ENCODE measurements around the gene FRY.

The FRY gene

GRCh38 chr13:32087955-32088747 lies 56.6 kb downstream of the FRY start:
- DNase-seq, result no peak

- no peak for DNase-seq
Measured at GRCh38 chr13:32092496-32092895, 60.9 kb downstream of the FRY start.

- no peak for DNase-seq
Measured at GRCh38 chr13:32093006-32093405, 61.4 kb downstream of the FRY start.

- DNase-seq, result no peak
Measured at GRCh38 chr13:32098272-32098671, 66.7 kb downstream of the FRY start.

GRCh38 chr13:32105653-32106313 lies 74.2 kb downstream of the FRY start:
- no peak for DNase-seq

DNA sequence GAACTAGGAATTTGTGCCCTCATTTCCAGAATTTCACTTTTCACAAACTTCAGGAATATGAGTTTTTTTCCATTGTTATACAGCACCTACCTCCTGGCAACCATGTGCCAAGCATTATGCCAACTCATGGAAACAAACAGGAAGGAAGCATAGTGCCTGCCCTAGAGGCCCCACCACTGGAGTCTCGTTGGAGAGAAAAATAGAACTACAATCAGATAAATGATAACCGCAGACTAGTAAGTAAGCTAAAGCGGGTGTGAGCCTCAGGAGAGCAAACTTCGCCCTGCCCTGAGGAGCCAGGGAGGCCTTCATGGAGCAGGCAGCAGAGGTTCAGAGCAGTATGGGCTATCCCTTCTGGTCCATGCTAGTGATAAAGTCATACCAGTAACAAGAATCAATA lies 75.9 kb downstream of the FRY start:
- DNase-seq, result no peak

DNA sequence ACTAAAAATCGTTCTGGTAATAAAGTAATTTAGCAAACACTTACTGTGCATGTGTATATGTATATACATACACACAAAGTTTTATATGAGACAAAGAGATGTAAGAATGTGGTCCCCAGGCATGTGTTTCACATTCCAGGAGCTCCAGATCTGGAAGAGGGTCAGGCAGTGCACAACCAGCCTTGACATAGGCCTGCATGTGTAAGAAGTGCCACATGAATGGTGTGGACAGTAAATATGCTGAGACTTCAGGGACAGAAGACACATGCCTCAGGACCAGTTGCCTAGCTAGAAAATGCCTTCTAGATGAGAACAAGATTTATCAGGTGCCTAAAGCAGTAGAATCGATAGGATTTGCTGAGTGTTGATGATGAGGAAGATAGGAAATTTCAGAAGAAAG lies 76.4 kb downstream of the FRY start:
- no peak for DNase-seq

GRCh38 chr13:32113532-32113931 lies 82.0 kb downstream of the FRY start:
- DNase-seq, result no peak

- DNase-seq, result no peak
Measured at GRCh38 chr13:32114284-32114950, 82.8 kb downstream of the FRY start.

- DNase-seq, result no peak
Measured at GRCh38 chr13:32115066-32115465, 83.5 kb downstream of the FRY start.

DNA sequence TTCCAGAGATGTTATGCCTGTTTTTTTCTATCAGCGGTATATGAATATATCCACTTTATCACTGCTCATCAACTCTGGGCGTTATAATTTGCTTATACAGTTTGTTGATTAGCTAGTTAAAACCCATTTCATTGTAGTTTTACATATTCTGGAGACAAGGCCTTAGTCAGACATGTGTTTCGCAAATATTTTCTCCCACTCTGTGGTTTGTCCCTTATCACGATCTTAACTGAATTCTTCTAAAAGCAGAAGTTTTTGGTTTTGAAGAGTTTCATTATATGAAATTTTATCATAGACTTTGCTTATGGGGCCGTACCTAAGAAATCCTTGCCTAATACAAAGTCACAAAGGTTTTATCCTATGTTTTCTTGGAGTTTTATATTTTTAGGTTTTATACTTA lies 84.6 kb downstream of the FRY start:
- no peak for DNase-seq

DNA sequence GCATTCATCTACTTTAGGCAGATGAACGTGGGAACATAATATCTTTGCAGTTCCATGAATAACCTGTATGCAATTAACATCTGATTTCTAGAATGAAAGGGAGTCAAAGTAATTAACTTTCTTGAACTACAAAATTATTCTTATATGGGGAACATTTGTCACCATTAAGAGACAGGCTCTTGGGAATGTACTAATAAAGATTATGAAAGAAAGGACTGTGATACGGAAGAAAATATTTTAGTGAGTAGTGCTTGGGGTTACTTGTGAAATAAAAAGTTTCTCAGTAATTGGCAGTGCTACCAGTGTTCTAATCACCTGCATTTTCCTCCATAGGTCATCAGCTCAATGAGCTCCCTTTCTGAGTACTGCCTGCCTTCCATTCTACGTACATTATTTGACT lies 85.4 kb downstream of the FRY start:
- DNase-seq, result no peak

DNA sequence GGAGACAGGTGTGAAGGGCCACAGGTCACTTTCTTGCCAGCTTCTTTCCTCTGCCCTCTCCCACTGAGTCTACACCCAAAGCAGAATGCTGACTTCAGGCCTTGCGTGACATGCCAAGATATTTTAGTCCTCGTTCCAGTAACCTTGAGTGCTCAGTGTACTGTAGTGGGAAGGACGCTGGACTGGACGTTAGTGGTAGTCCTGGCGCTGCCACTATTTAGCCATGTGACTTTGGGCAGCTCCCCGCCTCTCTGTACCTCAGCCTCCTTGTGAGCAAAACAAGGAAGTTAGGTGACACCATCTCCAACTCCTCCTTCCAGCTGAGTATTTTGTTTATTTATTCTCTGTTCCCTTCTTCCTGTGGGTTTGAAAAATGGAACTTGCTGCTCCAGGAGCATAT lies 86.1 kb downstream of the FRY start:
- DNase-seq, result no peak

DNA sequence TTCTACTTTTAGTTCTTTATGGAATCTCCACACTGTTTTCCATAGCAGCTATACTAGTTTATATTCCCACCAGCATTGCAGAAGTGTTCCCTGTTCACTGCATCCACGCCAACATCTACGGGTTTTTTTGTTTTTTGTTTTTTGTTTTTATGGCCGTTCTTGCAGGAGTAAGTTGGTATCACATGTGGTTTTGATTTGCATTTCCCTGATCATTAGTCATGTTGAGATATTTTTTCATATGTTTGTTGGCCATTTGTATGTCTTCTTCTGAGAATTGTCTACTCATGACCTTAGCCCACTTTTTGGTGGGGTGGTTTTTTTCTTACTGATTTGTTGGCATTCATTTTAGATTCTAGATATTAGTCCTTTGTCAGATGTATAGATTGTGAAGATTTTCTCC lies 89.7 kb downstream of the FRY start:
- no peak for DNase-seq

DNA sequence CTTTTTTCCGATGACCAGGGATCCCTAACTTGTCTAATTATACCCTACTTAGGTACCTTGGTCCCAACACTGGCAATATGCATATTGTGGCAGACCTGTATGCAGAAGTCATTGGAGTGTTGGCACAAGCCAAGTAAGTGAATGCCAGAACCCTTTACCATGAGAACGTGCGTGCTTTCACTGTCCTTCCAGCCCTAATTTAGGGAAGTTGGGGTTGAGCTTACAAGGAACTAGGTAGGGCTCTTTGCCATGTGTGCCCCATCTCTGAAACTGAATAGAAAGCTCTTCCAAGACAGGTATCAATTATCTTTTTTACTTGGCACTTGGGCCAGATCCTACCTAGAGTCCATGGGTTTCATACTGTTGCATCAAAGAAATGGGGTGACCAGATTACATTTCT lies 93.2 kb downstream of the FRY start:
- no peak for DNase-seq

GRCh38 chr13:32125221-32125689 lies 93.7 kb downstream of the FRY start:
- no peak for DNase-seq

- DNase-seq, result no peak
Measured at GRCh38 chr13:32125751-32126150, 94.2 kb downstream of the FRY start.

DNA sequence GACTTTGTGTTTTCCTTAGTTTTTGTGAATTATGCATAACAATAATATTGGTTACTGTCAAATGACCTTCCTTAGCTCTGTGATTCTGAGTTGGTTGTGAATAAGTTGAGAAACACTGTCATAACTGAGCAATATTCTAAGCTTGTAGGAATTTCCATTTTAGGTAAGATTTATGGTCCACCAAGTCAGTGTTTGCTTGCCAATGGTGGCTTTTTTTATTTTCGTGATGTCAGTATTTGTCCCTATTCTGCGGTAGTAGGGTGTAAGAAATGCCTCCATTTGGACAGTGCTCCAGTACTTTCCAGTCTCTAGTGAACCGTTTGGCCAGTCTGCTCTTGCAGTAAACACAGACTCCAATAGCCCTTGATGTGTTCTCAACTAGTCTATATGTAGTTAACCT lies 94.7 kb downstream of the FRY start:
- DNase-seq, result no peak

- DNase-seq, result no peak
Measured at GRCh38 chr13:32126756-32127155, 95.2 kb downstream of the FRY start.

DNA sequence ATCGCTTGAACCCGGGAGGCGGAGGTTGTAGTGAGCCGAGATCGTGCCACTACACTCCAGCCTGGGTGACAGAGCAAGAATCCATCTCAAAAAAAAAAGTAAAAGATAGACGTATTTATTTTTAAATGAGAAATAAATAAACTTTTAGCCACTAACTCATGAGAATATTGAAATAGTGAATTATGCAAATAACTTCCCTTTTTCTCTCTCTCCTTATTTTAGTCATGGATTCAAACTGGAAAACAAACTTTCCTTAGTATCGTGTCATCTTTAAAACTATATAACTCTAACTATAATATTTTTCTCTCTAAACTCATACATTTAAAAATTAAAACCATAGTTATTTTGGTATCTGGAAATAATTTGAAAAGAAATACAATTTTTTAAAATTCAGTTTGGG lies 96.1 kb downstream of the FRY start:
- DNase-seq, result no peak

DNA sequence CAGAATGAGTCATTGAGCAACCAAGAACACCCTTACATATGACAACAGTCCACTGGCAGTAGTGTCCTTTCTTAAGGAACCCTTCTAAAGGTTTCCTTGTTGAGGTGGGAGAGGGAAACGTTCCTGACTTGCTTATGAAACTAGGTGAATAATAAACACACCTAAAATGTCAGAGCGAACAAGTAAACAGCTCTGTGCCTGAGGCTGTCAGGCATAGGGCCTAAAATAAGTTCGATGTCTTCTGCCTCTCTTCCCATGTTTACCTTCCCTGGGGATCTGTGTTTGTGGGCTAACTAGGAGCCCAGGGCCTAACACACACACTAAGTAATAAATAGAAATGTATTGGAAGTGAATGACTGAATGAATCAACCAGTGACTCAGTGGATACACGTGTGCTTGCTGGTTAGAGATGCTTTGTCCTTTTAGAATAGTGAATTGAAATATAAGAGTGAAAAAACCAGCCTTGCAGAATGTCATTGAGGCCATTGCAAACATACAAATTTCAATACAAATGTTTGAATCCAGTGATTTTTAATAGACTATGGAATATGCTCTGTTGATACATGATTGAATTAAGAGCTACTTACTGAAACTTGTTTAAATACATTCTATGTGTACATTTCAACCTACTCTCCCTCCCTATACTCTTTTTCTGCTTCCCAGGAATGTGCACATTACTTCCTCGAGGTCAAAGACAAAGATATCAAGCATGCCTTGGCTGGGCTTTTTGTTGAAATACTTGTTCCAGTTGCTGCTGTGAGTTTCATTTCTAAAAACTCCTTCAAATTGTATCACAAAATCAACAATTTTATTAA lies 102.9 kb downstream of the FRY start:
- no peak for DNase-seq

GRCh38 chr13:32135056-32135390 lies 103.4 kb downstream of the FRY start:
- no peak for DNase-seq

DNA sequence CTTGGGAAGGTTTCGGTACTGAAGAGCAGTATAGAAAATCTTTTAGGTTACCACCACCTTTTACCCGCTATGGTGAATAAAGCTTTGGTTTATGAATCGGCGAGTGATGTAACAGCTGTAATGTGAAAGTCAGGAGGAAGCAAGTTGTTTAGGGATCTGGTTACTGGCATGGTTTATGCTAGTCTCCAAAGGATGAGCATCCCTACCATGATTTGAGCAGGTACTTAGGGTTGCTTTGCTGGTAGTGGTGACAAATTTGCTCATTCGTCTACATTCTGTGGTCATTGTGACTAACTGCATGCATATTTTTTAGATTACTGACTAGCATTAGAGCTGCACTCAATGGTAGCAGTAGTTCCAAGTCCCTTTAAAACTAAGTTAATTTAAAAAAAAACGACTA lies 104.1 kb downstream of the FRY start:
- no peak for DNase-seq
